Measurements from ENCODE around the gene SCAF4. TPM values are rescaled to one million over a fixed set of nuclear protein-coding genes. Genes with fewer than 3 reads are reported as not detected.

SCAF4 gene
- total RNA-seq, 4 donors from 2014 or later: 8.2 to 11.5 (median 10.0) TPM

DNA sequence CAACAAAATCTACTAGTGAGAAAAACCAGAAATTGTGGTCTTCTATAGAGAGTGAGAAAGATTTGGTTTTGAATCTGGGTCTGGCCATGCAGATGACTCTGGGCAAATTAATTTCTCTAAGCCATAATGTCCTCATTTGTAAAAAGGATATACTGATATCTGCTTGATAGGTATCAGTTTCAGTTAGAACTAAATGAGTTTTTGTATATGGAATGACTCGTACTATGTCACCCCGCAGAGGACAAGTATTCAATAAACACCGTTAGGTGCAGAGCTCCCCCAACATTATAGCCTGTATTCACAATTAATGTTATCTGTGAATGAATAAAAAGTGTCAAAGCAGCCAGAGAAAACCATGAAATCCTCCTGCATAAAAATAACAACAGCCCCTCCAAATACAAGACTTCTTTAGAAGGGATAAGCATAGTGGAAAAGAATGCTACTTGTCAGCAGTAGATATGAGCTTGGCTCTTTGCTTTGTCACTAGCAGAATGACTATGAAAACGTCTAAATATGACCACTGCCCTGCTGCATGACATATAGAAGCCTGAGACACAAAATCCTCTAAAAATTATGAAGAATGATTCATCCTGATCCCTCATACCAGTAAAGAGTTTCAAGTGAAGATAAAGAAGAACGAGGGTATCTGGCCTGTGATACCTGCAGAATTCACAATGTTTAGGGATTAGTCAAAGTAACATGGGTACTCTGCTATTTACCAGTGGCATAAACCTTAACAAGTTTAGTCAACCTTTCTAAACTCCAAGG, 17.8 kb downstream of the SCAF4 start:
- H3K4me1 ChIP-seq: peaks cover 47 to 63% of the 10 kb centered on the region in 2 donors
- DNase-seq (no peak), ATAC-seq (no peak)
- H3K27me3 ChIP-seq: no peaks in the 10 kb centered on the region
- intact Hi-C loops (cut with DNase I; ENCODE audit: low total_unique reads) (no loop called here), in situ Hi-C loops (cut with MboI; ENCODE audit: low sequenced_read_pairs in 4 of 4) (no loop called here)
- H3K9me3 ChIP-seq: no peaks in the 10 kb centered on the region
- H3K27ac ChIP-seq: no peak overlapping the region
- TF ChIP-seq, protein P1, sequence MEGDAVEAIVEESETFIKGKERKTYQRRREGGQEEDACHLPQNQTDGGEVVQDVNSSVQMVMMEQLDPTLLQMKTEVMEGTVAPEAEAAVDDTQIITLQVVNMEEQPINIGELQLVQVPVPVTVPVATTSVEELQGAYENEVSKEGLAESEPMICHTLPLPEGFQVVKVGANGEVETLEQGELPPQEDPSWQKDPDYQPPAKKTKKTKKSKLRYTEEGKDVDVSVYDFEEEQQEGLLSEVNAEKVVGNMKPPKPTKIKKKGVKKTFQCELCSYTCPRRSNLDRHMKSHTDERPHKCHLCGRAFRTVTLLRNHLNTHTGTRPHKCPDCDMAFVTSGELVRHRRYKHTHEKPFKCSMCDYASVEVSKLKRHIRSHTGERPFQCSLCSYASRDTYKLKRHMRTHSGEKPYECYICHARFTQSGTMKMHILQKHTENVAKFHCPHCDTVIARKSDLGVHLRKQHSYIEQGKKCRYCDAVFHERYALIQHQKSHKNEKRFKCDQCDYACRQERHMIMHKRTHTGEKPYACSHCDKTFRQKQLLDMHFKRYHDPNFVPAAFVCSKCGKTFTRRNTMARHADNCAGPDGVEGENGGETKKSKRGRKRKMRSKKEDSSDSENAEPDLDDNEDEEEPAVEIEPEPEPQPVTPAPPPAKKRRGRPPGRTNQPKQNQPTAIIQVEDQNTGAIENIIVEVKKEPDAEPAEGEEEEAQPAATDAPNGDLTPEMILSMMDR (IDR thresholded peaks at IDR 0.05 in 4 of 5, conservative IDR thresholded peaks at IDR 0.05 in 1 of 5): no peak
- no peak for TF ChIP-seq POLR2A (IDR thresholded peaks at IDR 0.05)
- no peaks in the 10 kb centered on the region for H3K36me3 ChIP-seq
- H3K4me3 ChIP-seq: no peak overlapping the region

DNA sequence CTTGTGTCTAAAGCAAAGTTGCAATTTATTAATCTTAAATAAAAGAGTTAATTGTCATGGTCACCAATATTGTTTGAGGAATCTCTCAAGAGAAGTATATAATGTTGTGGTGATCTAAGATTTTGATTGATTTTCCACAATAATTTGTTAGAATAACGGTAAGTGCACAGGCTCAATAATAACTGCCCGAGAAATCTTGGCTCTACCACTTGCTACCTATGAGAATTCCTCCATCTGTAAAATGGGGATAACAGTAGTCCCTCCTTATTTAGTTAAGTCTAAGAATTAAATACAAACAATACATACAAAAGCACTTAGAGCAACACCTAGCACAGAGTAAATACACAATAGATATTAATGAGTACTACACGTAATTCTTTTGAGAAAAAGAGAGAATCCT, 18.8 kb downstream of the SCAF4 start:
- DNase-seq (no peak), ATAC-seq (no peak)
- H3K4me1 ChIP-seq: peaks cover 50 to 66% of the 10 kb centered on the region in 2 donors
- in situ Hi-C loops (cut with MboI; ENCODE audit: low sequenced_read_pairs in 4 of 4): no loop called here
- TF ChIP-seq, protein P1 (IDR thresholded peaks at IDR 0.05 in 4 of 5, conservative IDR thresholded peaks at IDR 0.05 in 1 of 5): no peak
- TF ChIP-seq POLR2A (IDR thresholded peaks at IDR 0.05): no peak
- no peaks in the 10 kb centered on the region for H3K27me3 ChIP-seq
- intact Hi-C loops (cut with DNase I; ENCODE audit: low total_unique reads): no loop called here
- H3K9me3 ChIP-seq: no peaks in the 10 kb centered on the region
- H3K36me3 ChIP-seq: no peaks in the 10 kb centered on the region
- no peak overlapping the region for H3K27ac ChIP-seq
- H3K4me3 ChIP-seq: no peak overlapping the region

DNA sequence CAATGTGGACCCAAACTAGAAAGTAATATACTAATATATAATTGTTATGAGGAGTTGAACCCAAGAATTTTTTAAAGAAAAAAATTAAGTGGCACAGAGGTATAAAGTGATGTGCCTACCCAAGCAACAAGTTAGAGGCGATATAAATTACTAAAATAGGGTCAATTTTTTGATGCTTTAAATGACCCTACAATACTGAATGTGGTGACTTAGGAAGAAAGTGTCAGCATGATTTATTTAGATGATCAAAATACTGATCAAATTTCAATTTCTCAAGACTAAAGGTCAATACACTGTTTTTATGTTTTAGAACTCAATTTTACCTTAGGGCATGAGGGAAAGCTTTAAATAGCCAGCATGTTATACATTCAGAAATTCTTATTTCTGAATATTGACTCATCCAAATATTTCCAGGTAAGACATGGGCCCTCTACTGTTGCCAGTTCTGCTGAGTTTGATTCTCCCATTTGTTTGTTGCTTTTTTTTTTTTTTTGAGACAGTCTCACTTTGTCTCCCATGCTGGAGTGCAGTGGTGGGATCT, 20.1 kb downstream of the SCAF4 start:
- no peaks in the 10 kb centered on the region for H3K27me3 ChIP-seq
- ATAC-seq (no peak), DNase-seq (no peak)
- H3K36me3 ChIP-seq: no peaks in the 10 kb centered on the region
- H3K4me1 ChIP-seq: peaks cover 56 to 64% of the 10 kb centered on the region in 2 donors
- H3K27ac ChIP-seq: no peak overlapping the region
- no peaks in the 10 kb centered on the region for H3K9me3 ChIP-seq
- TF ChIP-seq POLR2A (IDR thresholded peaks at IDR 0.05): no peak
- TF ChIP-seq, protein P1 (IDR thresholded peaks at IDR 0.05 in 4 of 5, conservative IDR thresholded peaks at IDR 0.05 in 1 of 5): no peak
- in situ Hi-C loops (cut with MboI; ENCODE audit: low sequenced_read_pairs in 4 of 4) (no loop called here), intact Hi-C loops (cut with DNase I; ENCODE audit: low total_unique reads) (no loop called here)
- no peak overlapping the region for H3K4me3 ChIP-seq

DNA sequence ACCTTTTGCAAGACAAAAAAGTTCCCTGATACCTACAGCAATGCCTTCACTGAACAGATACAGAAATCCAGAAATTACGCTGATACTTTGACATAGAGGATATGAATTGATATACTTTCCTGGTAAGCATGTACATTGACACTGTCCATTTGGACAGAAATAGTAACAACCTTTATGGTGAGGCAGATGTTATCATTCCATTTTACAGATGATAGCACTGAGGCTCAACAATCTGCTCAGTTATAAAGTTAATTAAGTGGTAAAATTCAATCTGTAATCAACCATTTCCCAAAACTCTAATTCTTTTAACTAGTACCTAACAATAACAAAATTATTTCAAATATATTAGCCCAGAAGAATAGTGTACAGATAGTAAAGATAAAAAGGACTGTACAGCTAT, 20.6 kb downstream of the SCAF4 start:
- Histone ChIP-seq H3K36me3 (no peaks in the 10 kb centered on the region), H3K27me3 (no peaks in the 10 kb centered on the region), H3K4me1 (peaks cover 54 to 60% of the 10 kb centered on the region in 2 donors), H3K4me3 (no peak overlapping the region), H3K27ac (no peak overlapping the region), H3K9me3 (no peaks in the 10 kb centered on the region)
- TF ChIP-seq, protein P1 (IDR thresholded peaks at IDR 0.05 in 4 of 5, conservative IDR thresholded peaks at IDR 0.05 in 1 of 5): no peak
- no peak for TF ChIP-seq POLR2A (IDR thresholded peaks at IDR 0.05)
- in situ Hi-C loops (cut with MboI; ENCODE audit: low sequenced_read_pairs in 4 of 4): no loop called here
- no peak for DNase-seq
- intact Hi-C loops (cut with DNase I; ENCODE audit: low total_unique reads): no loop called here
- ATAC-seq: no peak

Measured in gastrocnemius medialis (tissue), 4 donors.